Keratinocyte (primary cell): ENCODE results near the gene MAD1L1.

Experiments
- CTCF ChIP-seq, 3 experiments: IDR thresholded peaks in 1 of 3; conservative IDR thresholded peaks in 1 of 3; optimal IDR thresholded peaks in 1 of 3; 2 replicates in 2 of 3; 3 replicates in 1 of 3; pipeline versions ENCODE3 to v1.5.1; 2011; ENCODE audit warnings: low read length in 3 of 3, mild to moderate bottlenecking in 3 of 3, moderate library complexity in 2 of 3, control low read depth in 1 of 3, inconsistent platforms in 1 of 3; ENCODE audit not compliant: insufficient read depth in 2 of 3; ENCODE audit errors: extremely low read depth in 1 of 3
- EZH2 ChIP-seq: IDR thresholded peaks from one replicate; pipeline ENCODE4 v1.6.1; 2012; ENCODE audit warnings: inconsistent platforms, mild to moderate bottlenecking, low read length, moderate library complexity

GRCh38 chr7:2040893-2041270 lies 191.9 kb downstream of the MAD1L1 start:
- TF ChIP-seq CTCF (optimal IDR thresholded peaks at IDR 0.05 in 1 of 3, IDR thresholded peaks at IDR 0.05 in 1 of 3, conservative IDR thresholded peaks at IDR 0.05 in 1 of 3; ENCODE audit: extremely low read depth in 1 of 3, insufficient read depth in 2 of 3, low read length in 3 of 3) = no peak
- no peak for TF ChIP-seq EZH2
